A549 (cell line): ENCODE results near the gene CEP152. TPM values are rescaled to one million over a fixed set of nuclear protein-coding genes. Genes with fewer than 3 reads are reported as not detected.

ENCODE experiments used
- ATAC-seq, 2 experiments: fragments of 200-7000 bp in 1 of 2; fragments of >200 bp in 1 of 2; cut with Nextera tagmentation in 1 of 2; cut with Tn5 transposase in 1 of 2; 3 replicates each; pipeline versions ENCODE4 v1.8.0 to v1.9.1; 2018 to 2020; ENCODE audit warnings: mild to moderate bottlenecking in 1 of 2, moderate library complexity in 1 of 2
- CTCF ChIA-PET: fragments of 300-600 bp; sonication (Branson Sonifier 250); formaldehyde crosslinking; extraction: SDS; loops from one replicate; lab custom pipeline; 2021; ENCODE audit warnings: antibody characterized with exemption, inconsistent platforms; lab: Yijun Ruan, JAX
- POLR2A ChIA-PET: fragments of 350-600 bp; formaldehyde crosslinking; extraction: SDS; loops from one replicate; lab custom pipeline; 2021; ENCODE audit warnings: antibody characterized with exemption, inconsistent platforms; lab: Yijun Ruan, JAX
- DNase-seq, 2 experiments: peaks; one replicate each; pipeline versions ENCODE4 v3.0.0 to v3.0.0-alpha.2; 2011 to 2016; ENCODE audit warnings: low read depth in 1 of 2, low spot score in 1 of 2
- FAIRE-seq: peaks from 2 replicates; lab custom pipeline; 2011; peaks lifted over from hg19 to GRCh38; lab: Jason Lieb, UNC
- H3K27ac ChIP-seq, 2 experiments: fragments of >200 bp; sonication (Bioruptor Twin); formaldehyde crosslinking; 3 replicates each; pipeline ENCODE4 v1.5.1; 2016 to 2017
- H3K4me1 ChIP-seq: fragments of >200 bp; sonication (Bioruptor Twin); formaldehyde crosslinking; 3 replicates; pipeline ENCODE4 v1.6.1; 2016
- H3K4me2 ChIP-seq: fragments of >200 bp; sonication (Bioruptor Twin); formaldehyde crosslinking; 3 replicates; pipeline ENCODE4 v1.6.1; 2016
- H3K4me3 ChIP-seq: fragments of >200 bp; sonication (Bioruptor Twin); formaldehyde crosslinking; 3 replicates; pipeline ENCODE4 v1.5.1; 2016
- H3K9me3 ChIP-seq: fragments of >200 bp; sonication (Bioruptor Twin); formaldehyde crosslinking; 3 replicates; pipeline ENCODE4 v1.6.1; 2016
- BHLHE40 ChIP-seq: IDR thresholded peaks from 2 replicates; pipeline ENCODE4 v1.6.1; 2012; ENCODE audit warnings: low read depth, low read length, inconsistent platforms
- CBX2 ChIP-seq: fragments of 200-600 bp; sonication (generic); IDR thresholded peaks from 2 replicates; pipeline ENCODE4 v1.6.1; 2016; ENCODE audit warnings: low read depth, mild to moderate bottlenecking, borderline replicate concordance
- CBX8 ChIP-seq: fragments of 200-600 bp; sonication (generic); IDR thresholded peaks from 2 replicates; pipeline ENCODE4 v1.6.1; 2016
- CTCF ChIP-seq: fragments of >200 bp; sonication (Bioruptor Twin); formaldehyde crosslinking; IDR thresholded peaks from 3 replicates; pipeline ENCODE4 v1.5.1; 2016
- E2F6 ChIP-seq: IDR thresholded peaks from 2 replicates; pipeline ENCODE4 v1.6.1; 2012; ENCODE audit warnings: low read depth, borderline replicate concordance
- EHMT2 ChIP-seq: fragments of 200-600 bp; sonication (generic); IDR thresholded peaks from 2 replicates; pipeline ENCODE4 v1.6.1; 2016; ENCODE audit warnings: antibody characterized with exemption, low read depth, mild to moderate bottlenecking, moderate library complexity
- ESRRA ChIP-seq: fragments of 150-350 bp; IDR thresholded peaks from 2 replicates; pipeline ENCODE4 v1.6.1; 2014; ENCODE audit warnings: mild to moderate bottlenecking, low read length, borderline replicate concordance
- FOSB ChIP-seq: fragments of 250-450 bp; sonication (Bioruptor Pico); IDR thresholded peaks from 2 replicates; pipeline ENCODE4 v1.5.0; 2020; ENCODE audit warnings: mild to moderate bottlenecking, moderate library complexity
- JUNB ChIP-seq: fragments of >200 bp; sonication (Bioruptor Twin); formaldehyde crosslinking; IDR thresholded peaks from 2 replicates; pipeline ENCODE4 v1.6.1; 2016
- KDM1A ChIP-seq: fragments of 200-600 bp; sonication (generic); IDR thresholded peaks from 2 replicates; pipeline ENCODE4 v1.6.1; 2016; ENCODE audit warnings: low read depth, mild to moderate bottlenecking
- MYC ChIP-seq: IDR thresholded peaks from 2 replicates; pipeline ENCODE4 v1.6.1; 2012; ENCODE audit warnings: mild to moderate bottlenecking, inconsistent platforms, low read length, improper control_type of control experiment, borderline replicate concordance
- NPAS2 ChIP-seq: fragments of 250-450 bp; sonication (Bioruptor Pico); IDR thresholded peaks from 2 replicates; pipeline ENCODE4 v1.8.0; 2022; ENCODE audit warnings: mild to moderate bottlenecking, moderate library complexity, borderline replicate concordance
- NR3C1 ChIP-seq: fragments of >200 bp; sonication (Bioruptor Twin); formaldehyde crosslinking; IDR thresholded peaks from 3 replicates; pipeline ENCODE4 v1.6.1; 2017
- RAD21 ChIP-seq, 2 experiments: fragments of >200 bp in 1 of 2; sonication (Bioruptor Twin) in 1 of 2; formaldehyde crosslinking in 1 of 2; IDR thresholded peaks in 1 of 2; conservative IDR thresholded peaks in 1 of 2; 2 replicates in 1 of 2; 3 replicates in 1 of 2; pipeline ENCODE4 v1.6.1; 2012 to 2018; ENCODE audit warnings: inconsistent platforms in 1 of 2
- SMC3 ChIP-seq: fragments of >200 bp; sonication (Bioruptor Twin); formaldehyde crosslinking; IDR thresholded peaks from 3 replicates; pipeline ENCODE4 v1.6.1; 2018; ENCODE audit warnings: inconsistent platforms
- SREBF2 ChIP-seq: fragments of 450-650 bp; IDR thresholded peaks from 2 replicates; pipeline ENCODE4 v1.6.1; 2014; ENCODE audit warnings: mild to moderate bottlenecking, moderate library complexity
- TFCP2L1 ChIP-seq: fragments of 250-450 bp; sonication (Bioruptor Pico); IDR thresholded peaks from 2 replicates; pipeline ENCODE4 v1.5.0; 2021; ENCODE audit warnings: mild to moderate bottlenecking
- TP53 ChIP-seq: fragments of 250-450 bp; sonication (Bioruptor Pico); IDR thresholded peaks from 2 replicates; pipeline ENCODE4 v1.5.0; 2021; ENCODE audit warnings: mild to moderate bottlenecking, moderate library complexity
- ZFP36 ChIP-seq: fragments of 450-650 bp; IDR thresholded peaks from 2 replicates; pipeline ENCODE4 v1.6.1; 2014; ENCODE audit warnings: borderline replicate concordance; ENCODE audit not compliant: partially characterized antibody
- whole genome bisulfite sequencing: methylation state at CpG from one replicate; pipeline ENCODE4 v1.1.6; 2017; ENCODE audit errors: missing lambda C conversion rate; 5-methylcytosine and 5-hydroxymethylcytosine counted together
- polyA plus RNA-seq, 4 experiments: library from polyadenylated mRNA; depleted of rRNA in 3 of 4; stranded (reverse); fragments of >200 nt; fragmentation: RNase III in 1 of 4; extraction: RNeasy Plus Mini Kit Qiagen cat#74134 plus additional on column Dnase treatment in 1 of 4; gene quantifications; 2 replicates in 3 of 4; 3 replicates in 1 of 4; pipeline ENCODE4 v1.2.3, GENCODE V29; 2011 to 2017
- TF ChIP-seq, protein P1 (sequence below): fragments of 250-450 bp; sonication (Bioruptor Pico); IDR thresholded peaks from 2 replicates; pipeline ENCODE4 v1.5.0; 2020; ENCODE audit warnings: low read depth, mild to moderate bottlenecking, moderate library complexity

Gene CEP152
- polyA plus RNA-seq, 2 of the 4 experiments (the other 2 are of a cell fraction), result 3.9 to 4.3 TPM

DNA sequence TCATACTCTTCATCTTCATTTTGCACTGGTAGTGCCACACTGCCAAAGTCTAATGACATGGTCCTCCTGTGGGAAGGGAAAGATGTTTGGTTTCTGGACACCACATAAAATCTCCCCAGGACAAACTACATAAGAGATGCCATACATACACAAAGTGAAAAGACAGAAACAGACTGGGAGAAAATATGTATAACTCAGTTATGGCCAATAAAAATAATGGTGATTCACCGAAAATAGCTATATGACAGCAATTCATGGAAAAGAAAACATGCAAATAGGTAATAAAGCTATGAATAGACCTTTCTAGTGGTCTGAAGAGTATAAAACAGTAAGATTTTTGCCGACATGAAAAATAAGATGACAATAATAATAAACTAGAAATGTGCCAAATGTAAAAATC is 5.3 kb downstream of the CEP152 start:
- Histone ChIP-seq H3K9me3 (no peaks in the 10 kb centered on the region), H3K27ac (no peak overlapping the region), H3K4me2 (no peak overlapping the region), H3K4me1 (peaks cover 15% of the 10 kb centered on the region; the same call in 2 of the 3 replicates), H3K4me3 (no peak overlapping the region)
- TF ChIP-seq SMC3 (no peak), JUNB (no peak), E2F6 (no peak)
- ATAC-seq (no peak), DNase-seq (no peak), FAIRE-seq (no peak)
- ChIA-PET POLR2A (no interaction called here), CTCF (interaction anchor here (0.6 kb wide), 1 partner anchor 245 kb away, joined by 3 read pairs; no protein-coding TSS in a partner anchor)
- WGBS, result 95% methylated on average over 1 of the region's 2 CpGs

DNA sequence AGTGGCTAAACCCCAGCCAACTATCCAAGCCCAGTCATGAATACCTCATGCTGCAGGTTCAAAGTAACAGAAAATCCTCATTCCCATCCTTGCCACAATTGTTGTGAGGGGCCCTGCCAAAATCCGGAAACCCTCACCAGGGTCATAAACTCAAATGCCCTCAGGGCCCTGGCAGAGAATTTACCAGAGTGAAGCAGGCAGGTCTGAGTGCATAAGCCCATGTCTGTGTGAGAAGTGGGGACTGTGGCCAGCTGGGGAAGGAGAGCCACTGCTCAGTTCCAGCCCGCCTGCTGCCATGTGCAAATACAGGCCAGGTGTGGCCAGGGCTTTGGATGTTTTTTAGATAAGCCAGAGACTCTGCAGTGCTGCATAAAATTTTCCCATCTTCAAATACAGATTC is 7.0 kb downstream of the CEP152 start:
- DNase-seq (no peak), ATAC-seq (no peak), FAIRE-seq (no peak)
- POLR2A ChIA-PET, result no interaction called here
- Histone ChIP-seq H3K4me2 (no peak overlapping the region), H3K4me1 (peaks cover 10% of the 10 kb centered on the region; the same call in 2 of the 3 replicates), H3K4me3 (no peak overlapping the region), H3K27ac (no peak overlapping the region), H3K9me3 (no peaks in the 10 kb centered on the region)
- CTCF ChIA-PET, result interaction anchor here (1.0 to 2.2 kb wide), 3 partner anchors 13 to 446 kb away, joined by 3 to 7 read pairs (median 3); no protein-coding TSS in a partner anchor
- 86% methylated on average over 2 of the region's 2 CpGs for WGBS
- TF ChIP-seq TFCP2L1 (CRISPR knock-in tag) (no peak), NR3C1 (no peak), SREBF2 (no peak), MYC (no peak), ESRRA (no peak), ZFP36 (no peak), TP53 (CRISPR knock-in tag) (no peak), RAD21 (conservative IDR thresholded peaks at IDR 0.05 in 1 of 2, IDR thresholded peaks at IDR 0.05 in 1 of 2) (no peak), CBX2 (no peak), BHLHE40 (no peak)
- TF ChIP-seq, protein P1, sequence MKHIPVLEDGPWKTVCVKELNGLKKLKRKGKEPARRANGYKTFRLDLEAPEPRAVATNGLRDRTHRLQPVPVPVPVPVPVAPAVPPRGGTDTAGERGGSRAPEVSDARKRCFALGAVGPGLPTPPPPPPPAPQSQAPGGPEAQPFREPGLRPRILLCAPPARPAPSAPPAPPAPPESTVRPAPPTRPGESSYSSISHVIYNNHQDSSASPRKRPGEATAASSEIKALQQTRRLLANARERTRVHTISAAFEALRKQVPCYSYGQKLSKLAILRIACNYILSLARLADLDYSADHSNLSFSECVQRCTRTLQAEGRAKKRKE (CRISPR knock-in tag), result no peak

GRCh38 chr15:48802867-48803266 is 8.0 kb downstream of the CEP152 start:
- ChIA-PET CTCF (interaction anchor here (0.7 to 2.2 kb wide), 4 partner anchors 14 to 445 kb away, joined by 3 to 7 read pairs (median 3); no protein-coding TSS in a partner anchor), POLR2A (no interaction called here)
- DNase-seq, result no peak
- Histone ChIP-seq H3K27ac (no peak overlapping the region), H3K4me2 (no peak overlapping the region), H3K9me3 (no peaks in the 10 kb centered on the region), H3K4me1 (peaks cover 8% of the 10 kb centered on the region; the same call in 2 of the 3 replicates), H3K4me3 (no peak overlapping the region)
- FAIRE-seq, result no peak
- TF ChIP-seq NPAS2 (no peak), E2F6 (no peak), TP53 (CRISPR knock-in tag) (no peak), KDM1A (no peak), CBX8 (no peak), FOSB (CRISPR knock-in tag) (no peak), EHMT2 (no peak), CTCF (no peak)
- peak; percentile 37 to 54; a peak in 2 of 6 replicates for ATAC-seq
